SU-DHL-6 (cell line): ENCODE results near the gene ZNF385A.

Experiments used
- EZH2phosphoT487 ChIP-seq: fragments of 200-600 bp; sonication (generic), shearing (Covaris generic); conservative IDR thresholded peaks from 2 replicates; pipeline ENCODE4 v1.6.1; 2018; ENCODE audit warnings: mild to moderate bottlenecking, antibody characterized with exemption, low read length, moderate library complexity, mixed read lengths
- TF ChIP-seq, protein P1 (sequence below): fragments of 200-600 bp; sonication (generic); IDR thresholded peaks from one replicate; pipeline ENCODE4 v1.5.1; 2017; ENCODE audit warnings: antibody characterized with exemption, mild to moderate bottlenecking, low read length, moderate library complexity; ENCODE audit not compliant: insufficient read depth, poor library complexity, severe bottlenecking

DNA sequence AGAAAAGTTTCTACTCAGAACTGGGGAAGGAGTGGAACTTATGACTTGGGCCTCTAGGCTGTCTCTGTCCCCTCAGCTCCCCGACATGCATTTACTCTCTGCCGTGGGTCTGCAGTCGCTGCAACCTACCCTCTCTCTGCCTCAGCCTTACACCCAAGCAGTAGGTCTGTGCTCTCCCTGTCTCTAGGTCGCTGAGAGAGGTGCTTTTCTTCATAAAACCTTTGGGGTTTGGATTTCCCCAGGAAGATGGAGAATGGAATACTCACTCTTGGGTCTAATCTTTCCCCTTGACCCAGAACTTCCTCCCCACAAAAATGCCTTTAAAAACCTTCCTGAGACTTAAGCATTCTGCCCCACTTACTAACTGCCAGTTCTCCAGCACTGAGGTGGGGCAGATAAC lies 33.2 kb downstream of the ZNF385A start:
- TF ChIP-seq, protein P1, sequence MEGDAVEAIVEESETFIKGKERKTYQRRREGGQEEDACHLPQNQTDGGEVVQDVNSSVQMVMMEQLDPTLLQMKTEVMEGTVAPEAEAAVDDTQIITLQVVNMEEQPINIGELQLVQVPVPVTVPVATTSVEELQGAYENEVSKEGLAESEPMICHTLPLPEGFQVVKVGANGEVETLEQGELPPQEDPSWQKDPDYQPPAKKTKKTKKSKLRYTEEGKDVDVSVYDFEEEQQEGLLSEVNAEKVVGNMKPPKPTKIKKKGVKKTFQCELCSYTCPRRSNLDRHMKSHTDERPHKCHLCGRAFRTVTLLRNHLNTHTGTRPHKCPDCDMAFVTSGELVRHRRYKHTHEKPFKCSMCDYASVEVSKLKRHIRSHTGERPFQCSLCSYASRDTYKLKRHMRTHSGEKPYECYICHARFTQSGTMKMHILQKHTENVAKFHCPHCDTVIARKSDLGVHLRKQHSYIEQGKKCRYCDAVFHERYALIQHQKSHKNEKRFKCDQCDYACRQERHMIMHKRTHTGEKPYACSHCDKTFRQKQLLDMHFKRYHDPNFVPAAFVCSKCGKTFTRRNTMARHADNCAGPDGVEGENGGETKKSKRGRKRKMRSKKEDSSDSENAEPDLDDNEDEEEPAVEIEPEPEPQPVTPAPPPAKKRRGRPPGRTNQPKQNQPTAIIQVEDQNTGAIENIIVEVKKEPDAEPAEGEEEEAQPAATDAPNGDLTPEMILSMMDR: no peak
- TF ChIP-seq EZH2phosphoT487: no peak
